Smooth muscle cell (in vitro differentiated cells): ENCODE data around the gene TOGARAM2. TPM values are rescaled to one million over a fixed set of nuclear protein-coding genes. Genes with fewer than 3 reads are reported as not detected.

Source experiments
- DNase-seq: peaks from one replicate; lab custom pipeline; 2025; ENCODE audit not compliant: unreplicated experiment; lab: John Stamatoyannopoulos, UW
- H2AFZ ChIP-seq: fragments of 200-600 bp; sonication (generic); 2 replicates; pipeline ENCODE4 v1.6.0; 2016; ENCODE audit warnings: antibody characterized with exemption, low read depth, mild to moderate bottlenecking
- H3F3A ChIP-seq: fragments of 200-600 bp; sonication (generic); 2 replicates; pipeline ENCODE4 v1.6.0; 2017; ENCODE audit warnings: antibody characterized with exemption, low read depth
- H3K27ac ChIP-seq: fragments of 200-600 bp; sonication (generic); 2 replicates; pipeline ENCODE4 v1.5.1; 2016; ENCODE audit warnings: low read depth, mild to moderate bottlenecking
- H3K27me3 ChIP-seq: fragments of 200-600 bp; sonication (generic); 2 replicates; pipeline ENCODE4 v1.6.1; 2016; ENCODE audit warnings: low read depth, mild to moderate bottlenecking
- H3K36me3 ChIP-seq: fragments of 200-600 bp; sonication (generic); 2 replicates; pipeline ENCODE4 v1.5.1; 2016; ENCODE audit warnings: low read depth
- H3K4me1 ChIP-seq: fragments of 200-600 bp; sonication (generic); 2 replicates; pipeline ENCODE4 v1.5.1; 2016; ENCODE audit warnings: low read depth
- H3K4me2 ChIP-seq: fragments of 200-600 bp; sonication (generic); 2 replicates; pipeline ENCODE4 v1.6.0; 2016; ENCODE audit warnings: mild to moderate bottlenecking
- H3K4me3 ChIP-seq: fragments of 200-600 bp; sonication (generic); 2 replicates; pipeline ENCODE4 v1.5.1; 2016; ENCODE audit warnings: mild to moderate bottlenecking
- H3K79me2 ChIP-seq: fragments of 200-600 bp; sonication (generic); 2 replicates; pipeline ENCODE4 v1.6.0; 2016; ENCODE audit warnings: low read depth, mild to moderate bottlenecking
- H3K9ac ChIP-seq: fragments of 200-600 bp; sonication (generic); 2 replicates; pipeline ENCODE4 v1.6.0; 2016; ENCODE audit warnings: low read depth
- H3K9me3 ChIP-seq: fragments of 200-600 bp; sonication (generic); replicated peaks from 2 replicates; pipeline ENCODE4 v1.5.1; 2016; ENCODE audit warnings: low read depth
- H4K20me1 ChIP-seq: fragments of 200-600 bp; sonication (generic); 2 replicates; pipeline ENCODE4 v1.6.0; 2016; ENCODE audit warnings: low read depth
- WGBS: methylation state at CpG from one replicate; pipeline ENCODE4 v1.1.7; 2016; ENCODE audit warnings: low lambda C conversion rate; 5-methylcytosine and 5-hydroxymethylcytosine counted together
- polyA plus RNA-seq: library from polyadenylated mRNA; unstranded; fragments of >200 nt; fragmentation: Nextera tagmentation; extraction: Ambion mirVana; gene quantifications from 2 replicates; pipeline ENCODE4 v1.2.1, GENCODE V29; 2016
- total RNA-seq: library from RNA; depleted of rRNA; stranded (reverse); fragments of >200 nt; gene quantifications from 2 replicates; pipeline ENCODE4 v1.2.3, GENCODE V29; 2014
- TF ChIP-seq, protein P1 (sequence below): fragments of 200-600 bp; sonication (generic); IDR thresholded peaks from 2 replicates; pipeline ENCODE4 v1.5.1; 2017; ENCODE audit warnings: borderline replicate concordance, mild to moderate bottlenecking, antibody characterized with exemption; ENCODE audit not compliant: insufficient read depth, poor library complexity, severe bottlenecking

Gene TOGARAM2
- total and polyA plus RNA-seq, 2 experiments from 2014 or later = 0.72 to 1.1 TPM

DNA sequence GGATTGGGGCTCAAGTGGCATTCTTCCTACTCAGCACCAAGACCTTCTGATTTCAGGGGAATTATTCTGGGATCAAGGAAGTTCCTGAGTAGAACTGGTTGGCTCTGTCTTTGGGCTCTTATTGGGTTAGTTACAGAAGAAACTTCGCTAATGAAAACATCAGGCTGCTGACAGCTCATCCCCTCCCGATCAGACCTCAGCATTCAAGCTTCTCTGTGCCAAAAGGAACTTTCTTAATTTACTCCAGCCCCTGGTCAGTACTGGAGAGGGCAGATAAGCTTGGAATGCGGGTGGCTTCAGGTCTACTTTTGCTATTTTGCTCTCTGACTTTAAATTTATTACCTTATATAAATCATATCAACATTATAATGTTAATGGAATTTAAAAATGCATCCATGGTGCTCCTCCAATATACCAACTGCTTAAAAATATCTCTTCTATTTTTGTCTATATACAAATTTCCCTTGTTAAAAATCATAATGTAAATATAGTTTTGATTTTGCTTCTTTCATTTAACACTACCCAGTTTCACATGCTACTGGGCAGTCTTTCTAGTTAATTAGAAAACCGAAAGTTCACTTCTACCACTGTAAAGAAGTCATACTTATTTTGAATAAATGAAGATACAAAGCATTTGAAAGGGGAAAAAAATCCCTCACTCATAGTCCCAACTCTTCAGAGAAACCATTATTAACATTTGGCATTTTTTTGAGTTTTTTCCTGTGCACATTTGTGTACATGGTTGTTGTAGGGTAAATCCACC is 58.8 kb downstream of the TOGARAM2 start:
- 83% methylated on average over 4 of the region's 4 CpGs for WGBS

GRCh38 chr2:29040552-29040951 is 59.5 kb downstream of the TOGARAM2 start:
- Histone ChIP-seq H3K9ac (no peak overlapping the region), H3K27me3 (no peaks in the 10 kb centered on the region), H3F3A (no peaks in the 10 kb centered on the region), H3K79me2 (no peaks in the 10 kb centered on the region), H3K4me2 (no peak overlapping the region), H4K20me1 (no peaks in the 10 kb centered on the region), H3K4me1 (no peaks in the 10 kb centered on the region), H3K9me3 (no peaks in the 10 kb centered on the region), H3K4me3 (no peak overlapping the region), H2AFZ (no peak overlapping the region), H3K27ac (no peak overlapping the region), H3K36me3 (no peaks in the 10 kb centered on the region)
- DNase-seq = no peak
- WGBS = 80% methylated on average over 6 of the region's 6 CpGs
- TF ChIP-seq, protein P1, sequence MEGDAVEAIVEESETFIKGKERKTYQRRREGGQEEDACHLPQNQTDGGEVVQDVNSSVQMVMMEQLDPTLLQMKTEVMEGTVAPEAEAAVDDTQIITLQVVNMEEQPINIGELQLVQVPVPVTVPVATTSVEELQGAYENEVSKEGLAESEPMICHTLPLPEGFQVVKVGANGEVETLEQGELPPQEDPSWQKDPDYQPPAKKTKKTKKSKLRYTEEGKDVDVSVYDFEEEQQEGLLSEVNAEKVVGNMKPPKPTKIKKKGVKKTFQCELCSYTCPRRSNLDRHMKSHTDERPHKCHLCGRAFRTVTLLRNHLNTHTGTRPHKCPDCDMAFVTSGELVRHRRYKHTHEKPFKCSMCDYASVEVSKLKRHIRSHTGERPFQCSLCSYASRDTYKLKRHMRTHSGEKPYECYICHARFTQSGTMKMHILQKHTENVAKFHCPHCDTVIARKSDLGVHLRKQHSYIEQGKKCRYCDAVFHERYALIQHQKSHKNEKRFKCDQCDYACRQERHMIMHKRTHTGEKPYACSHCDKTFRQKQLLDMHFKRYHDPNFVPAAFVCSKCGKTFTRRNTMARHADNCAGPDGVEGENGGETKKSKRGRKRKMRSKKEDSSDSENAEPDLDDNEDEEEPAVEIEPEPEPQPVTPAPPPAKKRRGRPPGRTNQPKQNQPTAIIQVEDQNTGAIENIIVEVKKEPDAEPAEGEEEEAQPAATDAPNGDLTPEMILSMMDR = no peak

More for the DNA sequence above, 58.8 kb downstream of the TOGARAM2 start:
- H3K27ac ChIP-seq = no peak overlapping the region
- DNase-seq = no peak
- H3K9ac ChIP-seq = no peak overlapping the region
- H3K36me3 ChIP-seq = no peaks in the 10 kb centered on the region
- H2AFZ ChIP-seq = no peak overlapping the region
- TF ChIP-seq, protein P1 = no peak
- no peaks in the 10 kb centered on the region for H3K9me3 ChIP-seq
- H3K27me3 ChIP-seq = no peaks in the 10 kb centered on the region
- H4K20me1 ChIP-seq = no peaks in the 10 kb centered on the region
- H3K4me3 ChIP-seq = no peak overlapping the region
- H3K79me2 ChIP-seq = no peaks in the 10 kb centered on the region
- no peak overlapping the region for H3K4me2 ChIP-seq
- H3K4me1 ChIP-seq = no peaks in the 10 kb centered on the region
- H3F3A ChIP-seq = no peaks in the 10 kb centered on the region

- 87% methylated on average over 9 of the region's 9 CpGs for WGBS
- H3F3A ChIP-seq = no peaks in the 10 kb centered on the region
- no peak overlapping the region for H3K27ac ChIP-seq
- no peaks in the 10 kb centered on the region for H3K36me3 ChIP-seq
- no peaks in the 10 kb centered on the region for H3K4me1 ChIP-seq
- no peak overlapping the region for H3K9ac ChIP-seq
- no peaks in the 10 kb centered on the region for H3K79me2 ChIP-seq
- no peak for DNase-seq
- H3K27me3 ChIP-seq = no peaks in the 10 kb centered on the region
- no peak overlapping the region for H3K4me3 ChIP-seq
- H3K4me2 ChIP-seq = no peak overlapping the region
- no peaks in the 10 kb centered on the region for H3K9me3 ChIP-seq
- H2AFZ ChIP-seq = no peak overlapping the region
- TF ChIP-seq, protein P1 = no peak
- no peaks in the 10 kb centered on the region for H4K20me1 ChIP-seq
Measured at GRCh38 chr2:29041161-29041660, 60.1 kb downstream of the TOGARAM2 start.
